ENCODE results near the gene IDH3B.

Gene IDH3B

GRCh38 chr20:2617099-2617714, 46.8 kb downstream of the IDH3B start:
- H3K9me2 ChIP-seq (ENCODE audit: low read depth, low read length): no peaks in the 10 kb centered on the region
- H4K20me1 ChIP-seq (ENCODE audit: insufficient read depth, low read length): no peaks in the 10 kb centered on the region
- H3K27ac ChIP-seq (ENCODE audit: low read depth, low read length, poor library complexity, severe bottlenecking): peak overlapping the region; percentile 63
- H3K4me1 ChIP-seq (ENCODE audit: insufficient read depth, low read length, severe bottlenecking): peaks cover 22% of the 10 kb centered on the region
- TF ChIP-seq EZH2 (IDR thresholded peaks at IDR 0.05; ENCODE audit: borderline replicate concordance, low read length): no peak
- no peak for TF ChIP-seq CTCF (IDR thresholded peaks at IDR 0.05; ENCODE audit: low read length)
- no peaks in the 10 kb centered on the region for H3F3A ChIP-seq (ENCODE audit: insufficient read depth, low read length)
- H2AFZ ChIP-seq (ENCODE audit: low read length): no peak overlapping the region
- H3K4me2 ChIP-seq (ENCODE audit: low read length): peak overlapping the region; percentile 30; the same call in 1 of the 2 replicates
- no peaks in the 10 kb centered on the region for H3K79me2 ChIP-seq (ENCODE audit: insufficient read depth, low read length)
- no peaks in the 10 kb centered on the region for H3K36me3 ChIP-seq (ENCODE audit: insufficient read depth, low read length)
- no peaks in the 10 kb centered on the region for H3K27me3 ChIP-seq (ENCODE audit: insufficient read depth, low read length)
- no peaks in the 10 kb centered on the region for H3K9me3 ChIP-seq (ENCODE audit: low read length)
- H3K9ac ChIP-seq (ENCODE audit: low read length): no peak overlapping the region; the same call in 1 of the 2 replicates
- H3K4me3 ChIP-seq (ENCODE audit: low read depth, low read length, poor library complexity, severe bottlenecking): no peak overlapping the region

GRCh38 chr20:2616634-2617033, 47.4 kb downstream of the IDH3B start:
- H3K4me3 ChIP-seq (ENCODE audit: low read depth, low read length, poor library complexity, severe bottlenecking): no peak overlapping the region
- H4K20me1 ChIP-seq (ENCODE audit: insufficient read depth, low read length): no peaks in the 10 kb centered on the region
- H3K9me3 ChIP-seq (ENCODE audit: low read length): no peaks in the 10 kb centered on the region
- no peak overlapping the region for H2AFZ ChIP-seq (ENCODE audit: low read length)
- H3K9me2 ChIP-seq (ENCODE audit: low read depth, low read length): no peaks in the 10 kb centered on the region
- no peaks in the 10 kb centered on the region for H3K27me3 ChIP-seq (ENCODE audit: insufficient read depth, low read length)
- no peaks in the 10 kb centered on the region for H3K79me2 ChIP-seq (ENCODE audit: insufficient read depth, low read length)
- peak overlapping the region; percentile 30; the same call in 1 of the 2 replicates for H3K4me2 ChIP-seq (ENCODE audit: low read length)
- H3F3A ChIP-seq (ENCODE audit: insufficient read depth, low read length): no peaks in the 10 kb centered on the region
- H3K36me3 ChIP-seq (ENCODE audit: insufficient read depth, low read length): no peaks in the 10 kb centered on the region
- TF ChIP-seq EZH2 (IDR thresholded peaks at IDR 0.05; ENCODE audit: borderline replicate concordance, low read length): no peak
- no peak for TF ChIP-seq CTCF (IDR thresholded peaks at IDR 0.05; ENCODE audit: low read length)
- H3K9ac ChIP-seq (ENCODE audit: low read length): no peak overlapping the region
- H3K4me1 ChIP-seq (ENCODE audit: insufficient read depth, low read length, severe bottlenecking): peaks cover 22% of the 10 kb centered on the region
- H3K27ac ChIP-seq (ENCODE audit: low read depth, low read length, poor library complexity, severe bottlenecking): no peak overlapping the region

GRCh38 chr20:2612073-2612472, 51.9 kb downstream of the IDH3B start:
- H2AFZ ChIP-seq (ENCODE audit: low read length): no peak overlapping the region
- no peaks in the 10 kb centered on the region for H3F3A ChIP-seq (ENCODE audit: insufficient read depth, low read length)
- no peaks in the 10 kb centered on the region for H3K9me2 ChIP-seq (ENCODE audit: low read depth, low read length)
- H3K27ac ChIP-seq (ENCODE audit: low read depth, low read length, poor library complexity, severe bottlenecking): no peak overlapping the region
- H3K4me2 ChIP-seq (ENCODE audit: low read length): no peak overlapping the region
- no peak overlapping the region for H3K4me3 ChIP-seq (ENCODE audit: low read depth, low read length, poor library complexity, severe bottlenecking)
- no peaks in the 10 kb centered on the region for H4K20me1 ChIP-seq (ENCODE audit: insufficient read depth, low read length)
- H3K9me3 ChIP-seq (ENCODE audit: low read length): 0 out of 2 replicates have a peak, but pooled peaks cover 4% of the 10 kb centered on the region
- no peak overlapping the region for H3K9ac ChIP-seq (ENCODE audit: low read length)
- H3K4me1 ChIP-seq (ENCODE audit: insufficient read depth, low read length, severe bottlenecking): peaks cover 4% of the 10 kb centered on the region
- no peaks in the 10 kb centered on the region for H3K27me3 ChIP-seq (ENCODE audit: insufficient read depth, low read length)
- TF ChIP-seq CTCF (IDR thresholded peaks at IDR 0.05; ENCODE audit: low read length) (no peak), EZH2 (IDR thresholded peaks at IDR 0.05; ENCODE audit: borderline replicate concordance, low read length) (no peak)
- H3K79me2 ChIP-seq (ENCODE audit: insufficient read depth, low read length): no peaks in the 10 kb centered on the region
- H3K36me3 ChIP-seq (ENCODE audit: insufficient read depth, low read length): no peaks in the 10 kb centered on the region

Measured in OCI-LY1 (cell line).